HG02642 (cell line): ENCODE data around the gene TMEM123.
A peak's percentile ranks its signal among the peaks of the same experiment; 100 is the strongest.
"Not testable (repeated sequence)": the region's sequence is repeated elsewhere in the genome, so short reads cannot be mapped to it uniquely, and the experiment has no call there.

Source experiments
- ATAC-seq: cut with Tn5 transposase; IDR thresholded peaks from one replicate; pipeline ENCODE4 v1.9.1; 2021; ENCODE audit warnings: mild to moderate bottlenecking; ENCODE audit not compliant: unreplicated experiment, poor library complexity

TMEM123 gene

DNA sequence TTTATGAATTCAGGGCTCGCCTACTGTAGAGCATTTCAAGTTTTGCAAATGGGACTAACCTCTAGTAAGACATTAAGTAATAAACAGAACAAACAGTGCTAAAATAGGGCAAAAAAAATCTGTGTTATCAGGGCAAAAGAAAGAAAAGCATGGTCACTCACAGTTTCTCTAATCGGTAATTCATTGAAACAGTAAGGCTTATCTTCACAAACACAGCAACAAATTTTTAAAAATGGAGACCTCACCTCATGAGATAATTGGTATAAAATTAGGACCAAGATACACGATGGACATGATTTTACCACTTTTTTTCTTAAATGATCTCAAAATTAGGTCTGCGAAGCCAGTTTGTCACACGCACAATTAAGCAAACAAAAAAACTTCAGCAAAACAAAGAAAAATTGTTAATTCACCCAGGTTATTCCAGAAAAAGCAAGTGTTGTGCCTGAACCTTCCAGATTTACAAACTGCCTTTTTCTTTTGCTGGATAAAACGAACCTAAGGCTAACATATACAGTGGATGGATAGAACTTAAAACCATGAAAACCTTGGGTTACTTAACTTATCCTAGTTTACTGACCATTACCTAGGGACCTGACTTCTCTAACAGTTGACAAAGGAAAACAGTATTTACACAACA is 1.4 kb downstream of the TMEM123 start:
- no peak for ATAC-seq

DNA sequence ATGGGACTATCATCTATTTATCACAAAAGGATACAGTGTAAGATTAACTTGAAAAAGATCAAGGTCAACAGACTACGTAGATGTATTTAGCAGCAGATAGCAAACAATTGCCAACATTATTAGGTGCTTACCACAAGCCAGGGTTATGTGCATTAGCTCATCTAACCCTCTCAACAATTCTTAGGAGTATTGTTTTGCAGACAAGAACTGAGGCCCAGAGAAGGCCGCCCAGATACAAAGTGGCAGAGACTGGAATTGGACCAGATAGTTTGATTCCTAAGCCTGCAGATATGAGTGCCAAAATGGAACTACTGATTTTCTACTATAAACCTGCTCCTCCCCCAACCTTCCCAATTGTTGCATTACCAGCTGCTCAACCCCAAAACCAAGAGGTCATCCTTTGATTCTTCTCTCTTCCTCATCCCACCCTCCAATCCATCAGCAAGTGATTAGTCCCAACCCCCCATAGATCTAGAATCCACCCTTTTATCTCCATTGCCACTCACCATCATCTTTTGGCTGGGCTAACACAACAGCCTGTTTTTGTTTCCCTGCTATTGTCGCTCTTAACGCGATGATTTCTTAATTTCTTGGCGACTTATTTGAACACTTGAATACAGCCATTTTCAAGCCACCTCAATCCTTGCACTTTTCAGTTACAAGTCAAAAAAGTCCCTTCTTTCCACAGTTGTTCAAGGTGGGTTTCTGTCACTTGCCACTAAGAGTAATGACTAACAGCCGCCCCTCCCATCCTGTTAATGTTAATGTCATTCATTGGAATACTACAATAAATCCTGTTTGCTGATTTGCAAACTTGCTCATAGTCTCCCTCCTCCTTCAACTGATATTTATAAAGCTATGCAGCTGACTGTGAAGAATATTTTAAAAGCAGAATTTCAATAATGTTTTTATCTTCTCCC is 2.7 kb downstream of the TMEM123 start:
- ATAC-seq = no peak

DNA sequence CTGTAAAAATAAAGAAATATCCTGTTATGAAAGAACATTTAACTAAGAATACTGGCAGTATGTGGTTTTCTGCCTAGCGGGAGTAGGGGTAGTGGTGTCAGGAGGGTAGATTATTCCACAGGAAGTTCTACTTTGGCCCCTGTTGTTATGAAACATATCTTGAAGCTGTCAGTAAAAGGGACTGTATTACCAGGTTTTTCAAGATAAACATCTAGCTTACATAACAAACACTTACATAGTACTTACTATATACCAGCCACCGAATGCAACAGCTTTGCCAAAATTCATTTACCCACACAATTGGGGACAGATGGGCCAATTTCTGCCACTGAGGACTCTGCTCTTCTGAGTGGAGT is 3.7 kb downstream of the TMEM123 start:
- no peak for ATAC-seq

DNA sequence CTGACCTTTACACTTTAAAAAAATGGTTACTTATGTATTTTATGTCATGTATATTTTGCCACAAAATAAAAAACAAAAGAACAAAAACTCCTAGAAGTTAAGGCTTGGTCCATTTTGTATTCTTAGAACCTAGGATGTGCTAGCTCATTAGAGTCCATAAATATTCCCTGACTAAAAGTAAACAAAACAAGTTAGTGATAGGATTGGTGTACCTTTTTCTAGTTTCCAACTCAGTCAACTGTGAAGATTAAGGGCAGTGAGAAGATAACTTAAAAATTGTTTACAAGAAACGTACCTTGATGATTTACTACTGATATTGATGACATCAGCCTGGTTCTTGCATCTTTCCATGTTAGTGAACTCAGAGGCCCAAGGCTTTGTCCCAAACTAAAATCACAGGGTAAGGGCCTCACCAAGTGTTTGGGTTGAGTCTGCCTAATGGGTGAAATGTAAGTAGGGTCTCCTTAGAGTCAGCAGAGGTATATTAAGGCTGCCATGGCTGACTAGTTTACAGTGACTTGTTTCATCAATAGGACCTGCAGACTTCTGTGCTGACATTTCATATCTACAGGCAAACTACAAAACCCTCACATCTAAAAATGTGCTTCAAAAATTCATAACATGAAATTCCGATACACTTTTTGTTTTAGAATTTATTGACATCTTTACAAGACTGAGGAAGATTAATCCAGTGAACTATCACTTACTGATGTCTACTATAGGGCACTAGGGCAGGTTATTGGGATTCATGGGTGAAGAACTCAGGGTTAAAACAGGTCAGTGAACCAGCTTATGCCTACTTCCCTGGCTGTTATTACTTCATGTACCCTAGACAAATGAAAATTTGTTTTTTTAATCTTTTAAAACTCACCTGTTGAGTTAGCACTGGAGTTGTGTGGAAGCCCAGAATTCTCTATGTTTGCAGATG is 4.4 kb downstream of the TMEM123 start:
- no peak for ATAC-seq

DNA sequence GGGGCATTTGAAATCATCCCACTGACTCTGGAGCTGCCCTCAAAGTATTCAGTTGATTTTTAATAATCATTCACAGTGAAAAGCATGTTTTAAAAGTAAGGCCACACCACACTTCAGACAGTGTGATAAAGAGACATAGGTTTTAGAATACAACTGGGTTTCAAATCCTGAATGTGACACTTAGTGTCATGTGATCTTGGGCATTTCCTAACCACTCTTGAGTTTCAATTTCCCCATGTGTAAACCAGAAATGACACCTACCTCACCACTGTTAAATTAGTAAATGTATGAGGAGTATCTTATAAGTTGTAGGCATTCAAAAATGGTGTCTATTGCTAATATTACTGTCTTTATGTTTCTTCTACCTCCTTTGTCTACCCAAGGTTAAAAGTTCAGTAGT is 5.4 kb downstream of the TMEM123 start:
- ATAC-seq = peak; percentile 34

DNA sequence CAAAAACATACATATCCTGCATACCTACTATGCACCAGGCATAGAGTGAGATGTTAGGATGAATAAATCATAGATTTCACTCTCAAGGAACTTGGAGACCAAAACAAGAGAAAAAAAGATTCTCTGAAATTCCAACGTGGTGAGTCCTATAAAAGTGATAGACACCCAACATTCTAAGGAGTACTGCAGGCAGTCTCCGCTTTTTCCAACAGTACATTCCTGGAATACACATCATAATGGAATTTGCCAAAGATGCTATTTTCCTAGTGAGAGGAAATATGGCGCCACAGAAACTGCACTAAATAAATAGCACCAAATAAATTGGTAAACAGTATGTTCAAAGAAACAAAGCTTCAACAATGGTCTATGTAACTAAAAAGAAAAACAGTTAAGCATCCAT is 6.0 kb downstream of the TMEM123 start:
- ATAC-seq = no peak

DNA sequence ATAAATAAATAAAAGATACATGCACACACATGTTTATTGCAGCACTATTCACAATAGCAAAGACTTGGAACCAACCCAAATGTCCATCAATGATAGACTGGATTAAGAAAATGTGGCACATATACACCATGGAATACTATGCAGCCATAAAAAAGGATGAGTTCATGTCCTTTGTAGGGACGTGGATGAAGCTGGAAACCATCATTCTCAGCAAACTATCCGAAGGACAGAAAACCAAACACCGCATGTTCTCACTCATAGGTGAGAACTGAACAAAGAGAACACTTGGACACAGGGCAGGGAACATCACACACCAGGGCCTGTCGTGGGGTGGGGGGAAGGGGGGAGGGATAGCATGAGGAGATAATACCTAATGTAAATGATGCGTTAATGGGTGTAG is 7.9 kb downstream of the TMEM123 start:
- ATAC-seq = not testable (repeated sequence)

DNA sequence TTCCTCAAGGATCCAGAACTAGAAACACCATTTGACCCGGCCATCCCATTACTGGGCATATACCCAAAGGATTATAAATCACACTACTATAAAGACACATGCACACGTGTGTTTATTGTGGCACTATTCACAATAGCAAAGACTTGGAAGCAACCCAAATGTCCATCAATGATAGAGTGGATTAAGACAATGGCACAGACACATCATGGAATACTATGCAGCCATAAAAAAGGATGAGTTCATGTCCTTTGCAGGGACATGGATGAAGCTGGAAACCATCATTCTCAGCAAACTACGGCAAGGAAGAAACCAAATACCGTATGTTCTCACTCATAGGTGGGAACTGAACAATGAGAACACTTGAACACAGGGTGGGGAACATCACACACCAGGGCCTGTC is 8.4 kb downstream of the TMEM123 start:
- ATAC-seq = not testable (repeated sequence)

DNA sequence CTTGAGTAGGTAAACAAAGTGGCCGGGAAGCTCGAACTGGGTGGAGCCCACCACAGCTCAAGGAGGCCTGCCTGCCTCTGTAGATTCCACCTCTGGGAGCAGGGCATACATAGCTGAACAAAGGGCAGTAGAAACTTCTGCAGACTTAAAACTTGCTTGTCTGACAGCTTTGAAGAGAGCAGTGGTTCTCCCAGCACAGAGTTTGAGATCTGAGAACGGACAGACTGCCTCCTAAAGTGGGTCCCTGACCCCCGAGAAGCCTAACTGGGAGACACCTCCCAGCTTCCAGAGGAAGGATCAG is 13.6 kb downstream of the TMEM123 start:
- not testable (repeated sequence) for ATAC-seq

DNA sequence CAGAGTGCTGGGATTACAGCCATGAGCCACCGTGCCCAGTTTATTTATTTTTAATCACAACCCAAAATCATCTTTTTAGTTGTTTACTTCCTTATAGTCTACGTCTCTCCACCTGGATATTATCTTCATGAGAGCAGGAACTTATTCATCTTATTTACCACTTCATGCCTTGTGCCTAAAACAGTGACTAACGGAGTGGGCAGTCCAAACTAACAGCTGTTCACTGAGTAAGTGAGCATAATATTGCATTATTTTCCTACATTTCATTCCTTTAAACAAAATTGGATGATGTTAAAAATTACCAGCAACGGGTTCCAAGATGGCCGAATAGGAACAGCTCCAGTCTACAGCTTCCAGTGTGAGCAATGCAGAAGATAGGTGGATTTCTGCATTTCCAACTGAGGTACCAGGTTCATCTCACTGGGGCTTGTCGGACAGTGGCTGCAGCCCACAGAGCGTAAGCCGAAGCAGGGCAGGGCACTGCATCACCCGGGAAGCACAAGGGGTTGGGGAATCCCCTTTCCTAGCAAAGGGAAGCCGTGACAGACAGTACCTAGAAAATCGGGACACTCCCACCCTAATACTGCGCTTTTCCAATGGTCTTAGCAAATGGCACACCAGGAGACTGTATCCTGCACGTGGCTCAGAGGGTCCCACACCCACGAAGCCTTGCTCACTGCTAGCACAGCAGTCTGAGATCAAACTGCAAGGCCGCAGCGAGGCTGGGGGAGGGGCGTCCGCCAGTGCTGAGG is 14.1 kb downstream of the TMEM123 start:
- no peak for ATAC-seq

DNA sequence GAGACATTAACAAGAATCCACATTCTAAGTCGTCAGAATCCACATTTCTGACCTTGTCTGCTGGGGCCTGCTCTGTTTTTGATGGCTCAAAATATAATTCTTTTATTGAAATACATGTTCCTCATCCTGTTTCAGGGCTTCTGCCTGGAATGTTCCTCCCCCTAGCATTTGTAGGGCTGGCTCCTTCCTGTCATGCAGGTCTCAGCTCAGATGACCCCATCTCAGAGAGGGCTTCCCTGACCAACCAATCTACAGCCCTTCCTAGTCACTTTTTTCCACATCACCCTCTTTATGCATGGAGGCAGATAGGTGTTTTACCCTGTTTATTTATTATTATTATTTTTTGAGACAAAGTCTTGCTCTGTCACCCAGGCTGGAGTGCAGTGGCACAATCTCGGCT is 14.8 kb downstream of the TMEM123 start:
- ATAC-seq = no peak

DNA sequence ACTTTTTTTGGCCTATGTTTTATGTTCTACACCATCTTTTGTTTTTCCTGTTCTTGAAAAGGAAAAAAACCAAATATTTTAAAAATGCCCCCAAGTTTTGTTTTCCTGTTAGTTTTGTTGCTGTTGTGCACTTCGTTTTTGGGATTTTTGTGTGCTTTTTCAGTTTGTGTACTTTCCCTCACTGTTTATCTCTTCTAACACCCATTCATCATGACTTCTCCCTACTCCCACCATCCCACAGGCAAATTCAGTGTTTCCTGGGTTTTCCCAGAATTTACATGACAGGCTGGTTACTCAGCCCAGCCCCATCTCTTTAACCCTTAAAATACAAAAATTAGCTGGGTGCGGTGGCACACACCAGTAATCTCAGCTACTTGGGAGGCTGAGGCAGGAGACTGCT is 15.6 kb downstream of the TMEM123 start:
- ATAC-seq = no peak

DNA sequence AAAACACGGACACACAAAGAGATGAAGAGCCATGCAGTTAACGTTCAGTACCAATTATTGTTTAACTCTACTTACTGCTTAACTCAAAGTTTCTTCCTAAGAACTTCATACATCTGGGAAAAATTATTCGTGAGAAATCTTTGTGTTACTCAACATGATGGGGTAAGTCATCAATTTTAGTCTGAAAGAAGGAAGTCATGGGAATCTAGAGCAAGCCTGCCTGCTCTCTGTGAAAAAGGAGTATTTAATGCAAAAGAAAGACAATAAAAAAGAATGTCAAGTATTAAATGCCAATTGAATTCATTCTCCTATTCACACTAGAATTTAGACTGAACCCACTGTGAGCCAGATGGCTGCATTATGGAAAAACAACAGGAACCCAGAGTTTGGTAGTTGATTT is 16.0 kb downstream of the TMEM123 start:
- ATAC-seq = no peak

DNA sequence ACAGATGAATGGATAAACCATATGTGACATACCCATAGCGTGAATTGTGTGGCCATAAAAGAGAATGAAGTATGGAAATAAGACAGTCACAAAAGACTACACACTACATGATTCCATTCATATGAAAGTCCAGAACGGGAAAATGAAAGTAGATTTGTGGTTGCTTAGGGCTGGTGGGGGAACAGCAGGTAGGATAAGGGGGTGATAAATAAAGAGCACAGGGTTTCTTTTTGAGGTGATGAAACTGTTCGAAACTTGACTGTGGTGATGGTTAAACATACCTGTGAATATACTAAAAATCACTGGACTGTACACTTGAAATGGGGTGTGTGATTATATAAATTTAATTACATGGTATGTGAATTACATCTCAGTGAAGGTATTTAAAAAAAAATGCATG is 16.9 kb downstream of the TMEM123 start:
- ATAC-seq = no peak

DNA sequence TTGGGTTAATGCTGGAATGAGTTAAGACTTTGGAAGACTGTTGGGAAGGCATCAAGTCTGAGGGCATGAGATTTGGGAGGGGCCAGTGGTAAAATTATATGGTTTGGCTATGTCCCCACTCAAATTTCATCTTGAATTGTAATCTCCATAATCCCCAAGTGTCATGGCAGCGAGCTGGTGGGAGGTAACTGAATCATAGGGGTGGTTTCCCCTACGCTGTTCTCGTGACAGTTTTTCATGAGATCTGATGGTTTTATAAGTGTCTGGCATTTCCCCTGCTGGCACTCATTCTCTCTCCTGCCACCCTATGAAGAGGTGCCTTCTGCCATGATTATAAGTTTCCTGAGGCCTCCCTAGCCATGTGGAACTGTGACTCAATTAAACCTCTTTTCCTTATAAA is 19.0 kb downstream of the TMEM123 start:
- ATAC-seq = not testable (repeated sequence)

DNA sequence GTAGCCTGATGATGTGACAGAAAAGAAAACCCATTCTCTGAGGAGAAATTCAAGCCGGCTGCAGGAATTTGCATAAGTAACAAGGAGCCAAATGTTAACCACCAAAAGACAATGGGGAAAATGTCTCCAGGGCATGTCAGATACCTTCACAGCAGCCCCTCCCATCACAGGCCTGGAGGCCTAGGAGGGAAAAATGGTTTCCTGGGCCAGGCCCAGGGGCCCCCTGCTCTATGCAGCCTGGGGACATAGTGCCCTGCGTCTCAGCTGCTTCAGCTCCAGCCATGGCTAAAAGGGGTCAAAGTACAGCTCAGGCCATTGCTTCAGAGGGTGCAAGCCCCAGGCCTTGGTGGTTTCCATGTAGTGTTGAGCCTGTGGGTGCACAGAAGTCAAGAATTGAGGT is 20.0 kb downstream of the TMEM123 start:
- not testable (repeated sequence) for ATAC-seq

DNA sequence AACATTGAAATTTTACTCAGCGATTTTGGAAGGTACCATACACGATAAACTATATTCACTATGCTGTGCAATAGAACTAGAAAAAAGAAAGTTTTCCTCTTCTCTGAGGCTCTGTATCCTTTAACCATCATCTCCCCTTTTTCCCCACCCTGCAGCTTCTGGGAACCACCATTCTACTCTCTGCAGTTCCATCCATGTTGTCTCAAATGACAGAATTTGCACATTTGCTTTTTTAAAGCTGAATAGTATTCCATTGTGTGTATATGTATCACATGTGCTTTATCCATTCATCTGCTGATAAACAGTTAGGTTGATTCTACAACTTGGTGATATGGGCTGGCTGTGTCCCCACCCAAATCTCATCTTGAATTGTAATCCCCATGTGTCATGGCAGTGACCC is 21.2 kb downstream of the TMEM123 start:
- no peak for ATAC-seq

DNA sequence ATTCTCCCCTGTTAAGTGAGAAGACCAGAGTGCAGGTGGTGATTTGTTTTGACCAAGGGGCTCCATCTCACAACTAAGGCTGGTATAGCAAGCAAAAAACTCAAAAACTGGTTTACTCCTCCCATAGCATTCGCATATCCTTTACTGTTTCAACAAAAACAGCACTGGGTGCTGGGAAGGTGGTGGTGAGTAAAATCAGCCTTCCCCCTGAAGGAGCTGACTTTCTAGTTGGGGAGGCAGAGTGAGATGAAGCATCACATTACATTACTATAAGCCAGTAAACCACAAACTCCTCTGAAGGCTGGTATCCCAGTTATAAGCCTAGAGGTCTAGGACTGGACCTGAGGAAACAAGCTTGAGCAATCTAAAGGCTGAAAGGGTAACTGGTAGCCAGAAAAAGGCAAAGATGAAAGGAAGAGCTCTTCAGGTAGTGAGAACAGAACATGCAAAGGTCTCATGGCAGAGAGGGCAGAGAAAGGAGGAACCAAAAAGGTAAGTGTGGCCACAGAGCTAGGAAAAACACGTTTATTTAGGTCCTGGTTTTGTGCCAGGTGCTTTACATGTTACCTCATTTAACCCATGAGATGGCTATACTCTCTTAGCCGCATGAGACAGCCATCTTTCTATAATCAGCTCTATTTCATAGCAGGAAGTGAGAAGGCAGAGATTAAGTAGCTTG is 22.3 kb downstream of the TMEM123 start:
- peak; percentile 92 for ATAC-seq

DNA sequence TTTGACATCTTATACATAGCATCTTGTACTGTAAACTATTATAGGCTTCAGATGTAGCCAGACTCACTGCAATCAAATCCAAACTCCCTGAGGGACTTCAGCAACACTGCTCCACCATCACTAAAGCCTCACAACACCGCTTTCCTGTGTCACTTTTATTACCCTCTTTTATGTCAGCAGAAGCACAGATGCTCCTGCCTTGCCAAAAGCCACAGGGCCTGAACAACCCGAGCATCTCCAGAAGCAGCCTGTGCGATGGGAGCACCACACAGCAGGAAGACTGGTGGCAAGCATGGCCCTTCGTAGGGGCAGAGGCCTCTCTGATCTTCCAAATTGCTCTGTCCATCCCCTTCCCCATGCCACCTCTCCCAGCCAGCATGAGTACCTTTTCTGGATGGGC is 22.9 kb downstream of the TMEM123 start:
- ATAC-seq = peak; percentile 5

DNA sequence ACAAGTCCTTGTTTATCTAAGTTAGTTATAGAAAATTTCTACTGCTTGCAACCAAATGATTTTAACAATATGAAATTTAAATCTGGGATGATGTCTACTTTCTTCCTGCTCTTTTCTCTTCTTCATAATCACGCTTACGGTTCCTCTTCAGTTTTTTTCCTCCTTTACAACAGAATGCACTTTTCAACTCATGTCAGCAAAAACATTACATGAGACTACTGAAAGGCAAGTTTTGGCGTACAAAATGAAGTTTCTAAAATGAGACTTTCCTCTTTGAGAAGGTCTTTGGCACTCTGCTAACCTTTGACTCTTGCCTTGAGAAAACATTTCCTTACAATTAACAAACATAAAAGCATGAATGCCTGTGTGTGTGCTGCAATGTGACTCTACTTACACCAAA is 23.3 kb downstream of the TMEM123 start:
- no peak for ATAC-seq
